HepG2 (cell line): ENCODE data around the gene SEPTIN12. TPM values are rescaled to one million over a fixed set of nuclear protein-coding genes. Genes with fewer than 3 reads are reported as not detected.

Source experiments
- AHR ChIP-seq: IDR thresholded peaks from 2 replicates; pipeline ENCODE4 v1.6.1; 2018; ENCODE audit warnings: missing genetic modification reagents, missing compliant biosample characterization
- ATF1 ChIP-seq: IDR thresholded peaks from 2 replicates; pipeline ENCODE4 v1.6.1; 2016; ENCODE audit warnings: mild to moderate bottlenecking, control low read depth
- ELK4 ChIP-seq: sonication (generic); formaldehyde crosslinking; IDR thresholded peaks from 2 replicates; pipeline ENCODE4 v1.9.0; 2021; ENCODE audit warnings: missing genetic modification reagents, borderline replicate concordance
- FOXK2 ChIP-seq: fragments of 450-650 bp; IDR thresholded peaks from 2 replicates; pipeline ENCODE4 v1.6.1; 2016
- GLI4 ChIP-seq: sonication (generic); formaldehyde crosslinking; IDR thresholded peaks from 2 replicates; pipeline ENCODE4 v1.5.1; 2020; ENCODE audit warnings: missing genetic modification reagents, mild to moderate bottlenecking, moderate library complexity, borderline replicate concordance
- HDAC2 ChIP-seq: sonication (generic); formaldehyde crosslinking; IDR thresholded peaks from 2 replicates; pipeline ENCODE4 v1.4.0; 2020; ENCODE audit warnings: missing genetic modification reagents
- JARID2 ChIP-seq: sonication (generic); formaldehyde crosslinking; IDR thresholded peaks from 2 replicates; pipeline ENCODE4 v1.8.1; 2023; ENCODE audit warnings: missing genetic modification reagents, inconsistent platforms; ENCODE audit not compliant: insufficient replicate concordance
- JUND ChIP-seq: sonication (generic); formaldehyde crosslinking; IDR thresholded peaks from 2 replicates; pipeline ENCODE4 v1.8.0; 2022; ENCODE audit warnings: mild to moderate bottlenecking, missing genetic modification reagents
- KDM2A ChIP-seq: sonication (generic); formaldehyde crosslinking; IDR thresholded peaks from 2 replicates; pipeline ENCODE4 v1.4.0; 2020; ENCODE audit warnings: low read depth, missing genetic modification reagents, borderline replicate concordance
- MLLT10 ChIP-seq: sonication (generic); formaldehyde crosslinking; IDR thresholded peaks from 2 replicates; pipeline ENCODE4 v1.4.0; 2020; ENCODE audit warnings: missing genetic modification reagents
- MLXIP ChIP-seq: sonication (generic); formaldehyde crosslinking; IDR thresholded peaks from 2 replicates; pipeline ENCODE4 v1.9.0; 2021; ENCODE audit warnings: missing genetic modification reagents, borderline replicate concordance
- NR2F6 ChIP-seq, 2 experiments: IDR thresholded peaks; 2 replicates each; pipeline ENCODE4 v1.6.1; 2016; ENCODE audit warnings: antibody characterized with exemption in 1 of 2, mild to moderate bottlenecking in 1 of 2
- PITX1 ChIP-seq: sonication (generic); formaldehyde crosslinking; IDR thresholded peaks from 2 replicates; pipeline ENCODE4 v1.5.1; 2020; ENCODE audit warnings: mild to moderate bottlenecking, missing genetic modification reagents
- SAP130 ChIP-seq: IDR thresholded peaks from 2 replicates; pipeline ENCODE4 v1.6.1; 2016; ENCODE audit warnings: low read depth
- SRY ChIP-seq: sonication (generic); formaldehyde crosslinking; IDR thresholded peaks from 2 replicates; pipeline ENCODE4 v1.8.0; 2022; ENCODE audit warnings: mild to moderate bottlenecking, missing genetic modification reagents
- SUZ12 ChIP-seq: fragments of 150-350 bp; IDR thresholded peaks from 2 replicates; pipeline ENCODE4 v1.6.1; 2014; ENCODE audit warnings: low read depth, low read length
- TCF7L2 ChIP-seq: IDR thresholded peaks from 2 replicates; pipeline ENCODE4 v1.6.1; 2011; ENCODE audit warnings: mild to moderate bottlenecking, low read depth, low read length, moderate library complexity
- ZNF207 ChIP-seq: fragments of 450-650 bp; IDR thresholded peaks from 2 replicates; pipeline ENCODE4 v1.6.1; 2016; ENCODE audit warnings: antibody characterized with exemption, borderline replicate concordance
- ZNF282 ChIP-seq: fragments of 450-650 bp; IDR thresholded peaks from 2 replicates; pipeline ENCODE4 v1.6.1; 2018; ENCODE audit not compliant: partially characterized antibody
- ZNF503 ChIP-seq: sonication (generic); formaldehyde crosslinking; IDR thresholded peaks from 2 replicates; pipeline ENCODE4 v1.4.0; 2020; ENCODE audit warnings: missing genetic modification reagents
- ZNF652 ChIP-seq: IDR thresholded peaks from 2 replicates; pipeline ENCODE4 v1.6.1; 2016; ENCODE audit warnings: low read depth, borderline replicate concordance
- ZNF724P ChIP-seq: sonication (generic); formaldehyde crosslinking; IDR thresholded peaks from 2 replicates; pipeline ENCODE4 v1.8.0; 2022; ENCODE audit warnings: missing genetic modification reagents, borderline replicate concordance
- ZSCAN5A ChIP-seq: sonication (generic); formaldehyde crosslinking; IDR thresholded peaks from 2 replicates; pipeline ENCODE4 v1.8.0; 2022; ENCODE audit warnings: mild to moderate bottlenecking, missing genetic modification reagents, borderline replicate concordance
- polyA plus RNA-seq, 8 experiments: library from polyadenylated mRNA; depleted of rRNA in 3 of 8; stranded (reverse) in 7 of 8; unstranded in 1 of 8; fragments of >200 nt; fragmentation: Illumina TruSeq in 4 of 8; extraction: Trizol in 4 of 8; gene quantifications; 2 replicates each; pipeline versions ENCODE4 v1.2.1 to v1.2.3, GENCODE V29; 2011 to 2016; ENCODE audit warnings: low read depth in 4 of 8, missing spikeins in 1 of 8, mixed read lengths in 1 of 8; ENCODE audit not compliant: insufficient read depth in 1 of 8
- total RNA-seq, 5 experiments: library from RNA; depleted of rRNA; stranded (reverse); fragments of >200 nt; fragmentation: Illumina TruSeq; extraction: Trizol; gene quantifications; 2 replicates each; pipeline ENCODE4 v1.2.3, GENCODE V29; 2016; ENCODE audit warnings: low read depth in 1 of 5

The SEPTIN12 gene
- total and polyA plus RNA-seq, 2 of the 13 experiments (the other 11 are each of a cell fraction or from before 2014, with no cell fraction given), result 0.22 TPM; not detected in 1

- no peak for TF ChIP-seq MLXIP (CRISPR knock-in tag)
- TF ChIP-seq GLI4 (CRISPR knock-in tag), result no peak
- TF ChIP-seq MLLT10, result no peak
- TF ChIP-seq KDM2A, result peak; percentile 32; the same call in 1 of the 2 replicates
- TF ChIP-seq ZNF282, result no peak
- TF ChIP-seq ZNF503 (CRISPR knock-in tag), result no peak
- TF ChIP-seq SUZ12, result no peak
- no peak for TF ChIP-seq PITX1
- no peak for TF ChIP-seq ZNF724P (CRISPR knock-in tag)
- TF ChIP-seq JUND (CRISPR knock-in tag), result no peak
- no peak for TF ChIP-seq SRY
- TF ChIP-seq HDAC2 (CRISPR knock-in tag), result no peak; the same call in 1 of the 2 replicates
- no peak for TF ChIP-seq TCF7L2
- TF ChIP-seq SAP130 (CRISPR knock-in tag), result peak; percentile 84
- no peak for TF ChIP-seq NR2F6 (IDR thresholded peaks at IDR 0.05)
- no peak for TF ChIP-seq NR2F6 (CRISPR knock-in tag; IDR thresholded peaks at IDR 0.05)
- no peak for TF ChIP-seq ZNF652 (CRISPR knock-in tag)
- no peak for TF ChIP-seq ZSCAN5A (CRISPR knock-in tag)
- TF ChIP-seq JARID2 (CRISPR knock-in tag), result no peak
- TF ChIP-seq FOXK2, result no peak
- TF ChIP-seq ATF1 (CRISPR knock-in tag), result no peak
- no peak for TF ChIP-seq ZNF207
- no peak for TF ChIP-seq ELK4
- no peak for TF ChIP-seq AHR
Observed at GRCh38 chr16:4800290-4801041, 12.3 kb upstream of the SEPTIN12 start (continued).
